Stimulated activated effector memory CD8-positive, alpha-beta T cell treated with anti-CD3 and anti-CD28 coated beads, Interleukin-12 subunit alpha, Interleukin-12 subunit beta, amount 100 ng/mL, for 72 hours (primary cell): ENCODE data around the gene NPTX2.
A peak's percentile ranks its signal among the peaks of the same experiment; 100 is the strongest.

Source experiments
- ATAC-seq: fragments of 150-1000 bp; cut with Tn5 transposase; 2 replicates; pipeline ENCODE4 v1.10.0; 2021
- DNase-seq, 2 donors: peaks; one replicate each; pipeline ENCODE4 v3.0.0; 2021 to 2022; ENCODE audit warnings: low spot score in 2 of 2
- H3K27ac Mint-ChIP-seq: one replicate; pipeline ENCODE4 v1.8.0; 2022; ENCODE audit warnings: mild to moderate bottlenecking, mixed read lengths
- H3K36me3 Mint-ChIP-seq: one replicate; pipeline ENCODE4 v1.8.0; 2022; ENCODE audit warnings: mild to moderate bottlenecking, mixed read lengths
- H3K4me1 Mint-ChIP-seq: one replicate; pipeline ENCODE4 v1.8.0; 2022; ENCODE audit warnings: mixed read lengths
- H3K4me3 Mint-ChIP-seq: one replicate; pipeline ENCODE4 v1.8.0; 2022; ENCODE audit warnings: mild to moderate bottlenecking, mixed read lengths
- H3K9me3 Mint-ChIP-seq: one replicate; pipeline ENCODE4 v1.8.0; 2022; ENCODE audit warnings: mixed read lengths

Gene NPTX2

DNA sequence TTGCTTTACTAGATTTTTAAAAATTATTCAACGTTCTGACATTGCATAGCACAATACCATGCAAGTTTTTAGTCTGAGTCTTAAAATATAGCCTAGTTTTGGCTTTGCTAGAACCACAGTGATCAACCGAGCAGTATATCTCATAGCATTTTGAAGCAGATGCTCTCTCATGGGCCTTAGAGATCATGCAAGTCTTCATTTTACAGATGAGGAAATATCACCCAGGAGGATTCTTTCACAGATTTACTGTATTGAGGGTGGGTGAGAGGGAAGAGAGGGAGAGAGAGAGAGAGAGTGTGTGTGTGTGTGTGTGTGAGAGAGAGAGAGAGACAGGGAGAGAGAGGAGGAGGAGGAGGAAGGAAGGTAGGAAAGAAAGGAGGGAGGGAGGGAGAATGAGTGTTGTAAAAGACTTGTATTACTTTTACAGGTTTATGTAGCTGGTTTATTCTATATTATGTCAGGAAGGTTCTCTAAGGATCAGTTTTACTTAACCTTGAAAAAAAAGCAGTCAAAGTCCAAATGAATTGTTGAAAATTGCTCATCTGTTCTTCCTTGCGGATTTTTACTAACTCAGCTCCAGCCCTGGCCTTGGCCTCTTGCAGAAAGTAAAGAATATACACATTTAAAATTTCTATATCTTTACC, 14.2 kb upstream of the NPTX2 start:
- no peak overlapping the region for H3K4me3 Mint-ChIP-seq

DNA sequence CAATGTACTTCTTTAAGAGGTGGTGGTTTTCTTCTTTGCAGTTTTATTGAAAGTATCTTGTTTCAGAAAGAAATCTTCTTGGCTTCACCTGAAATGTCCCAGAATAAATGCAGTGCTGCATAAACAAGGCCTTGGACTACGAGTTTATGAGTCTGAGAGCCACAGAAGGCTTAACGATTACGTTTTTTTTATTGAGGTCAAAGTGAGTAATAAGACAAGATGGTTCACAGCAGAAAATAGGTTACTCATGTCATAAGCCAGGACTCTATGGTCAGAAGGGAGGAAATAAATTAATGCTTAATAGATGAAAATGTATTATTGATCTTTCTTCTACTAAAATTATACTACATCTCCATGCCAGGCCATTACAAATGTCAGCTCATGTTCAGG, 13.7 kb upstream of the NPTX2 start:
- Mint-ChIP-seq H3K4me1 (no peaks in the 10 kb centered on the region), H3K27ac (no peak overlapping the region), H3K9me3 (peaks cover 4% of the 10 kb centered on the region)

More for the DNA sequence above, 14.2 kb upstream of the NPTX2 start:
- H3K27ac Mint-ChIP-seq, result no peak overlapping the region
- DNase-seq (no peak), ATAC-seq (no peak)
- H3K36me3 Mint-ChIP-seq, result no peaks in the 10 kb centered on the region
- peaks cover 4% of the 10 kb centered on the region for H3K9me3 Mint-ChIP-seq
- no peaks in the 10 kb centered on the region for H3K4me1 Mint-ChIP-seq

DNA sequence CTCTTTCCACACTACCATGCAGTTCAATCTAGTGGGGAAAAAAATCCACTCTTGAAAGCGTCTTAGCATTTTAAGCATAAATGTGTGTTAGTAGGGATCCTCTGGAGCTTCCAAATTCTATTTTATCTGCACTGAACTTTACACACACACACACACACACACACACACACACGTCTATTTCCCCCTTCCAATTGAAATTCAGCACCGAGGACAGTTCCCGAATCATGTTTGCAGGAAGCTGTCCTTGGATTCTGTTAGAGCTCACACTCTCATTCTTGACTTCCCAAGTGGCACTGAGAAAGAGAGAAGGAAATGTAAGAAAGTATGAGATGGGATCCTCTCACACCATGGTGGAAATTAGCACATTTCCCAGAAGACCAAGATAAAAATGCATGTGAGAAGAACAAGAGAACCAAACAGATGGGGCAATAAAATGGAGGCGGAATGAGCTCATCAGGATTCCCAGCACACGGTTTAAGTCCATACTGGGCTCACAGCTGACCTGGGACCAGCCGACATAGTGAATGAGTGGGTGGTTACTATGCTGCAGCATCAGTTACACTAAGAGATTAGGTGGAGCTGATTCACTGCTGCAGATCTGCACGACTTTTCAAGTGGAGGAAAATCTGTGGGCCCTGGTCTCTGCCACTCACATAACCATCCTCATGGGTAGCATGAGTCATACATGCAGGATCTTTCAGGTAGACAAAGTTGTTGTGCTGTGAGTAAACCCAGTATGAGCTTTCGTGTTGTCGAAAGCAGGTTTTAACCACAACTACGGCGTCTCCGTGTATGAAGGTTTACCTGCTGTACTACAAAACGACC, 3.3 kb upstream of the NPTX2 start:
- Mint-ChIP-seq H3K9me3 (peaks cover 7% of the 10 kb centered on the region), H3K4me1 (no peaks in the 10 kb centered on the region), H3K36me3 (no peaks in the 10 kb centered on the region)

More for the DNA sequence above, 13.7 kb upstream of the NPTX2 start:
- Mint-ChIP-seq H3K36me3 (no peaks in the 10 kb centered on the region), H3K4me3 (no peak overlapping the region)
- ATAC-seq, result no peak
- DNase-seq, result no peak

DNA sequence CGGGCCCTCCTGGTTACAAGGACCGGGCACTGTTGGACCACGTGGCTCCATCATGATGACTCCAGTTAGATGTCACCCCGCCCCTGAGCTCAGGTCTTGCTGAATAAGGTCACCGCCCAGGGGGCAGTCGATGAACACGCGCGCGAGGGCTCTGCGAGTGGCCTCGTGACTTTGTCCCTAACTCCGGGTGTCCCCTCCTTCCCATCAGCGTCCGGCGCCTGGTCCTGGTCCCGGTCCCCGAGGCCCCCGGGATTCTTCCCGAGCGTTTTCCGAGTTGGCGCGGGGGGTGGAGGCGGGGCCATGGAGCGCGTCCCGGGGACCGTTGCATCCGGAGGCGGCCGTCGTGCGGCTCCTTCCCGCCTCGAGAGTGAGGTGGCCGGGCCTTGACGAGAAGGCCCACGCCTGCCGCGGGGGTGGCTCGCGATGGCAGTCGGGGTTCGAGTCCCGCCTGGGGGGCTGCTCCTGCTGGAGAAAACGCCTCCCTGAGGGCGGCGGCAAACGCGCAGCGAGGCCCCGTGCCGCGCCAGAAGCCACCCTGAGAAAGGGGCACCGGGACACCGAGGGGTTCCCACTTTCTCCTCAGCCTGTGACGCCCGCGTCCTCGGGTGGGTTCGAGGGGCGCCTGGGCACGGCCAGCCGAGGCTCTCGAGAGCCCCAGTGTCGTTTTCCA, 569 bp upstream of the NPTX2 start:
- no peak overlapping the region for H3K27ac Mint-ChIP-seq
- ATAC-seq, result no peak
- no peaks in the 10 kb centered on the region for H3K4me1 Mint-ChIP-seq
- no peaks in the 10 kb centered on the region for H3K9me3 Mint-ChIP-seq
- no peak for DNase-seq
- no peak overlapping the region for H3K4me3 Mint-ChIP-seq
- no peaks in the 10 kb centered on the region for H3K36me3 Mint-ChIP-seq

More for the DNA sequence above, 3.3 kb upstream of the NPTX2 start:
- no peak overlapping the region for H3K27ac Mint-ChIP-seq
- DNase-seq (no peak), ATAC-seq (no peak)
- no peak overlapping the region for H3K4me3 Mint-ChIP-seq

DNA sequence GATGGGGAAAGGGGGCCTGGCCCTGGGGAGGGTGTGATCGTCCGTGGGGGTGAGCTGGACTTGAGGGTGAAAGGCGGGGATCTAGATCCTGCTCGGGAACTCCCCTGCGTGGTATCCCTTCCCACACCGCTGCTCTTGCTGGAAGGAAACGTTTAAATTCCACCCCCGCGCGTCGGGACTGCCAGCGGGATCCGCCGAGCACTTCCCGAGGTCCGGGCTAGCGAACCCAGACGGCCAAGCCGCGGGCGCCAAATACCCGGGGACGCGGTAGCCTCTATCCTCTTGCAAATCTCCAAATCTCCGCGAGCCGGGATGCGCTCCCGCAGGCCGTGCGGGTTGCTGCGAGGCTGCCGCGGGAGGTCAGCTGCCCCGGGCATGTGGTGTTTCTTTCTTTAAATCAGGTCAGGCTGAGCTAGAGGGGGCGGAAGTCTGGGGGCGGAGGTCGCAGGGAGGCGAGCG, 904 bp downstream of the NPTX2 start:
- no peaks in the 10 kb centered on the region for H3K4me1 Mint-ChIP-seq
- no peaks in the 10 kb centered on the region for H3K36me3 Mint-ChIP-seq
- H3K4me3 Mint-ChIP-seq, result no peak overlapping the region
- H3K9me3 Mint-ChIP-seq, result no peaks in the 10 kb centered on the region
- ATAC-seq (no peak), DNase-seq (no peak)
- H3K27ac Mint-ChIP-seq, result no peak overlapping the region

DNA sequence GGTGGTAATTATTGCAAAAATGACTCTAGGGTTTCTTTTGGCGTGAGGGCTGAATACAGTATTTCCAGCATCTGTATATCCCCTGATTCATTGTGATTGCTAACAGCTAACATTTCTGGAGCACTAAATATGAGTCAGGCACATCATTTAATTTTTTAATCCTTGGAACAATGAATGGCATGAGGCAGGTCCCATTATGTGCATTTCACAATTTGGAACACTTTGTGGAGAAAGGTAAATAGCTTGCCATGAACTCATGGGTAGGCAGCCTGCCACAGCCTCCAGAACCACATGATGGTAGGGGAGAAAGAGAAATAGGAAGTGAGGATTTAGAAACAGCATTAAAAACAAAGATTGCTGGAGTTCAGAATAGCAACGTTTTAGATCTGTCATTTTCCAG, 1.7 kb downstream of the NPTX2 start:
- Mint-ChIP-seq H3K4me3 (no peak overlapping the region), H3K9me3 (no peaks in the 10 kb centered on the region), H3K36me3 (no peaks in the 10 kb centered on the region), H3K4me1 (no peaks in the 10 kb centered on the region), H3K27ac (no peak overlapping the region)
- ATAC-seq (no peak), DNase-seq (no peak)

DNA sequence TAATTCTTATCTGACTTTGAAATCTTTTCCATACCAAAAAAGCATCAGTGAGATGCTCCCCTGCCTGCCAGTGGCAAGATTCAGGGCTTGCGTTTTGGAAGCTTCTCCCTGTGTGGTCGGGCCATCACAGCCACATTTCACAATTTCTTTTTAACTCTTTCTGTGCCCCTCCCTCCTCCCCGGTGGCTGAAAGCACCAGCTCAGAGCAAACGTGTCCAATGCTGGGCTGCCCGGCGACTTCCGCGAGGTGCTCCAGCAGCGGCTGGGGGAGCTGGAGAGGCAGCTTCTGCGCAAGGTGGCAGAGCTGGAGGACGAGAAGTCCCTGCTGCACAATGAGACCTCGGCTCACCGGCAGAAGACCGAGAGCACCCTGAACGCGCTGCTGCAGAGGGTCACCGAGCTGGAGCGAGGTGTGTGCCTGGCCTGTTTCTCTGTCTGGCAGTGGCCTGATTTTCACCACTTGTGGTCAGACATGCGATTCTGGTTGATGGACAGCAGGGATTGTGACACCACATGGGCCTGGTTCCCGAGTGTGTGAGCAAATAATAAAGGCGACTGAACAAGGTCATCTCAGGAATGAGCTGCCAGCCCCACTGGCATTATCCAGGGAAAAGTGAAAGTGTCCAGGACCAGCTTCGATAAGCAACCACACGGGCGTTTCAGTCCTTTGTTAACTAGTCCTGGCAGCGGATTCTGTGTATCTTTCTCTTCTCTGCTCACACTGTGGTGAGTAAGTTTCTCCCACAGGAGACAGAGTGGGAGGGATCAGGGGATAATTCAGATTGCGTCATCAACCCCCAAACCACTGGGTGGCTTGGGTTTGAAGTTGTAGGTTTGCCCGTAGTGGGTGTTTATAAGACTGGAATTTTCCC, 2.6 kb downstream of the NPTX2 start:
- Mint-ChIP-seq H3K27ac (no peak overlapping the region), H3K4me3 (no peak overlapping the region), H3K9me3 (no peaks in the 10 kb centered on the region), H3K4me1 (peaks cover 4% of the 10 kb centered on the region), H3K36me3 (no peaks in the 10 kb centered on the region)
- DNase-seq (no peak), ATAC-seq (no peak)

DNA sequence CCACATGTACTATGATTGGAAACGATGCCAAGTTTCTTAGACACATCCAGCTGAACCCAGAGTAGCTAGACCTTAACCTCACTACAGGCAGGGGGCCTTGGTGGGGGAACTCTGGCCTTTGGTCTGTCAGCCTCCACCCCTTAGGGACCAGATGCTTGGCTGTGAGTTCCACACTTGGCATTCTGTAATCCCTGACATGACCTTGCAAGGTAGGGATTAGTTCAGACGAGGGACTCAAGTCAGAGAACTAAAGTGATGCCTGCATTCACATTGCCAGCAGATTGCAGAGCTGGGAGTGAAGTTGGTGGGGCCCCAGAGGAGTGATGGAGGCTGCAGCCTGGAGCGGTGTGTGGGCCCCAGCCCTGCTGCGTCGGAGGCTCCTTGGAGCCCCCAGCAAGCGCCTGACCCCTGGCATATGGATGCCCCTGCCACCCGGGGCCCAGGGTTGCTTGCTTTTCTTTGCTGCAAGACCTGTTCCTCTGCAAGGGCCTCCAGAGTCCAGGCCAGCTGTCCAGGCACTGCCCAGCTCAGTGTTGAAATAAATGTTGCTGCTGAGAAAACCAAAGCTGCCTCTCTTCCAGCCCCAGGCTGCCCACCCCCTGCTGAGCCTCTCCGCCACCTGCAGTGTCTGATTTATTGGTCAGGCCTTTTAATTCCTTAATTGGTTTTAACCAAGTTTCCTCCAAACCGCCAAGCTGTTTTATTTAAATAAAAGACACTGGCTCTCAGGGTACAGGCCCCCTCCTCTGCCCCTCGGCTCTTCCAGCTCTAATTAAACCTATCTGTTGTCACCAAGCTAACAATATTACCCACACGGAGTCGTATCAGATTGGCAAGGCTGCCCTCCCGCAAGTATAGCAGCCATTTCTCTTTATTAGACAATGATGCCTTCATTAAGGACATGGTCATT, 4.7 kb downstream of the NPTX2 start:
- peaks cover 5% of the 10 kb centered on the region for H3K4me1 Mint-ChIP-seq
- ATAC-seq (no peak), DNase-seq (no peak)
- no peaks in the 10 kb centered on the region for H3K36me3 Mint-ChIP-seq
- no peaks in the 10 kb centered on the region for H3K9me3 Mint-ChIP-seq
- no peak overlapping the region for H3K27ac Mint-ChIP-seq
- H3K4me3 Mint-ChIP-seq, result no peak overlapping the region

DNA sequence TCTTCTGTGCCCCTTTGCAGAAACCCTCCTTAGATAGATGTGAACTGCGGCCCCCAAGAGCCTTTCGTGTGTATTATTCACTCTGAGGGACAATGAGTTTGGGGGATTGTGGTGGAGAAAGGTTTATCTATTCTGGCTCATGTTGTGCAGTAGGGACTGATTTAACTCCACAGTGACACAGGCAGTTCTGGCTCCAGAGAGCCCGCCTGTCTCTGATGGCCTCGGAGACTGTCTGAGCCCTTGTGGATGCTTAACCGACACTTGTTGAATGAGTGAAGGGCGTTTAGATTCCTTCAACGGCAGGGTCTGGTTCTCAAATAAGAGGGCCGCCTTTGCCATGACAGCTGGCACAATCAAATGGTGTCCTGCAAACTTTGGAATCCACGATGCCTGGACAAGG, 5.8 kb downstream of the NPTX2 start:
- Mint-ChIP-seq H3K4me3 (no peak overlapping the region), H3K27ac (no peak overlapping the region), H3K4me1 (peaks cover 5% of the 10 kb centered on the region), H3K36me3 (no peaks in the 10 kb centered on the region), H3K9me3 (no peaks in the 10 kb centered on the region)
- ATAC-seq, result no peak
- no peak for DNase-seq

DNA sequence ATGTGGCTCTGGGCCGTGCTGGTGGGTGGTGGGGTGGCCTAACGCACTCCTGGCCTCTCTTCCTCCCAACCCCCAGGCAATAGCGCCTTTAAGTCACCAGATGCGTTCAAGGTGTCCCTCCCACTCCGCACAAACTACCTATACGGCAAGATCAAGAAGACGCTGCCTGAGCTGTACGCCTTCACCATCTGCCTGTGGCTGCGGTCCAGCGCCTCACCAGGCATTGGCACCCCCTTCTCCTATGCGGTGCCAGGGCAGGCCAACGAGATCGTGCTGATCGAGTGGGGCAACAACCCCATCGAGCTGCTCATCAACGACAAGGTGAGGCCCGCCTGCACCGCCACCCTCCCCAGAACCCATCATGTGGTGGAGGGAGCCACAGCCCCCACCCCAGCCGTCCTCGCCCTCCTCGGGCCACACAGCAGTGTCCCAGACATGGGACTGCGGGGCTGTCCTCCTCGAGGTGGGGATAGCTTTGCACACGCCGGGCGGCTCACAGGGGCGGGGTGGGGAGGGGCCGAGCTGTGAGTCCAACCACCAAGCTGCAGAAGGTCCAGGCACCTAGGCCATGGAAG, 7.8 kb downstream of the NPTX2 start:
- DNase-seq (no peak), ATAC-seq (no peak)
- no peak overlapping the region for H3K27ac Mint-ChIP-seq
- no peaks in the 10 kb centered on the region for H3K9me3 Mint-ChIP-seq
- H3K36me3 Mint-ChIP-seq, result no peaks in the 10 kb centered on the region
- H3K4me1 Mint-ChIP-seq, result peaks cover 5% of the 10 kb centered on the region
- H3K4me3 Mint-ChIP-seq, result no peak overlapping the region

DNA sequence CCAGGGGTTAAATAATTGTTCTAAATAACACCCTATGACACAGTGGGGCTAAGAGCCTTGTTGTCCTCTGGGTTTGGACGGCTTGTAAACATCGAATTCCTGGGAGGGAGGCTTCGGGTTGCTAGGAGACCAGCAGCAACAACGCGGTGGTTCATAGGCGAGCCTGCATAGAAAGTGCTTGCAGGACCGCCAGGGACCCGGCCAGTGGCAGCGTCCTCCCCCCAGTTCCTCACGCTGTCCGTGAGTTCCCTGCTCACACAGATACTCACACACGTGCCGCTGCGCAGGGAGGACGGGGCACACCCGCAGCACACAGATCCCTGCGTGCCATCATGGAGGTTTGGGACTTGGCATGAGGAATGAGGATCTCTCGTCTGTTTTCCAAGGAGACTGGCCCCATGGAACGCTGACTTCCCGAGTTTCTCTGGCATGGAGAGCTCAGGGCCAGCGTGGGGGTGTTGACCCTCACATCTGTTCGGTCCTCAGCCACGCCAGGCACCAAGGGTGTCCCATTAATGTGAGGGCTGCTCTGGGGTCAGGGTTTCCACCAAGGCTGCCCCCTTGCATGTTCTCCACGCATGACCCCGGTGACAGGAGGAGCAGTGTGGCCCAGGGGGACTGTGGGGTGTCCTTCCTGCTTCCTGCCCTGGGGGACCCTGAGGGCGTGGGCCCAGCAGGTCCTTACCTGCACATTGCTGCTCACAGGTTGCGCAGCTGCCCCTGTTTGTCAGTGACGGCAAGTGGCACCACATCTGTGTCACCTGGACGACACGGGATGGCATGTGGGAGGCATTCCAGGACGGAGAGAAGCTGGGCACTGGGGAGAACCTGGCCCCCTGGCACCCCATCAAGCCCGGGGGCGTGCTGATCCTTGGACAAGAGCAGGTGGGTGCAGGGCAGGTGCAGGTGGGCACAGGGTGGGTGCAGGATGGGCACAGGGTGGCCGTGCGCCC, 9.7 kb downstream of the NPTX2 start:
- Mint-ChIP-seq H3K36me3 (no peaks in the 10 kb centered on the region), H3K4me1 (peaks cover 5% of the 10 kb centered on the region), H3K27ac (no peak overlapping the region)

DNA sequence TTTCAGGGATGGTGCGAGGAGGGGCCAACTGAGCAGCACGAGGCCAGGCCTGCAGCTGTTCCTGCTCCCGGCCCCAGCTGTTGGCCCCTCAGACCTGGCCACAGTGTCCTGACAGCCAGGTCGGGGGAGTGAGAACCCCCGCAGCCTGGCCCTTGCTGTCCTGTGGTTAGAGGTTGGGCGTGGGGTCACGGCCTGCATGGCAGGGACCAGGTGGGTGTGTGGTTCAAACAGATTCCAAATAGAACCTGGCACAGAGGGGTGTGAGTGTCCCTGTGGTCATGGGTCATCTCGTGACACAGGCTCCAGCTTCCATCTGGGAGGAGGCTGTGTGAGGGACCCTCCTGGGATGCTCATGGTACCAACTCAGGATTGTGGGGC, 10.3 kb downstream of the NPTX2 start:
- Mint-ChIP-seq H3K4me3 (no peak overlapping the region), H3K9me3 (peaks cover 5% of the 10 kb centered on the region), H3K4me1 (peaks cover 5% of the 10 kb centered on the region), H3K27ac (no peak overlapping the region), H3K36me3 (no peaks in the 10 kb centered on the region)
- ATAC-seq, result peak; percentile 27
- no peak for DNase-seq

More for the DNA sequence above, 9.7 kb downstream of the NPTX2 start:
- H3K4me3 Mint-ChIP-seq, result no peak overlapping the region
- DNase-seq, result no peak
- no peak for ATAC-seq
- no peaks in the 10 kb centered on the region for H3K9me3 Mint-ChIP-seq

DNA sequence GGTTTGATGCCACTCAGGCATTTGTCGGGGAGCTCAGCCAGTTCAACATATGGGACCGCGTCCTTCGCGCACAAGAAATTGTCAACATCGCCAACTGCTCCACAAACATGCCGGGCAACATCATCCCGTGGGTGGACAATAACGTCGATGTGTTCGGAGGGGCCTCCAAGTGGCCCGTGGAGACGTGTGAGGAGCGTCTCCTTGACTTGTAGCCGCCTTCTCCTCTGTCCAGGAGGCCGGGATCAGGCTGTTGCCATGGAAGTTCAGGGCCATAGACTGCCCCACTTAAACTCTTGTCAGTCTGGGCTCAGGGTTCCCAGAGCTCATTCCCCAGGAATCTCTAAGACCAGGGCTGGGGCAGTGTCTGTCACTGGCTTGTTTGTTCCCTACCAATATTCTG, 11.3 kb downstream of the NPTX2 start:
- Mint-ChIP-seq H3K27ac (no peak overlapping the region), H3K9me3 (peaks cover 6% of the 10 kb centered on the region), H3K36me3 (no peaks in the 10 kb centered on the region), H3K4me1 (peaks cover 5% of the 10 kb centered on the region), H3K4me3 (no peak overlapping the region)
- DNase-seq (no peak), ATAC-seq (no peak)
